HG02798 (cell line): ENCODE results near the gene CDK5R2.

Experiments used
- ATAC-seq: cut with Tn5 transposase; IDR thresholded peaks from one replicate; pipeline ENCODE4 v1.9.1; 2021; ENCODE audit warnings: mild to moderate bottlenecking; ENCODE audit not compliant: unreplicated experiment, poor library complexity

Gene CDK5R2

DNA sequence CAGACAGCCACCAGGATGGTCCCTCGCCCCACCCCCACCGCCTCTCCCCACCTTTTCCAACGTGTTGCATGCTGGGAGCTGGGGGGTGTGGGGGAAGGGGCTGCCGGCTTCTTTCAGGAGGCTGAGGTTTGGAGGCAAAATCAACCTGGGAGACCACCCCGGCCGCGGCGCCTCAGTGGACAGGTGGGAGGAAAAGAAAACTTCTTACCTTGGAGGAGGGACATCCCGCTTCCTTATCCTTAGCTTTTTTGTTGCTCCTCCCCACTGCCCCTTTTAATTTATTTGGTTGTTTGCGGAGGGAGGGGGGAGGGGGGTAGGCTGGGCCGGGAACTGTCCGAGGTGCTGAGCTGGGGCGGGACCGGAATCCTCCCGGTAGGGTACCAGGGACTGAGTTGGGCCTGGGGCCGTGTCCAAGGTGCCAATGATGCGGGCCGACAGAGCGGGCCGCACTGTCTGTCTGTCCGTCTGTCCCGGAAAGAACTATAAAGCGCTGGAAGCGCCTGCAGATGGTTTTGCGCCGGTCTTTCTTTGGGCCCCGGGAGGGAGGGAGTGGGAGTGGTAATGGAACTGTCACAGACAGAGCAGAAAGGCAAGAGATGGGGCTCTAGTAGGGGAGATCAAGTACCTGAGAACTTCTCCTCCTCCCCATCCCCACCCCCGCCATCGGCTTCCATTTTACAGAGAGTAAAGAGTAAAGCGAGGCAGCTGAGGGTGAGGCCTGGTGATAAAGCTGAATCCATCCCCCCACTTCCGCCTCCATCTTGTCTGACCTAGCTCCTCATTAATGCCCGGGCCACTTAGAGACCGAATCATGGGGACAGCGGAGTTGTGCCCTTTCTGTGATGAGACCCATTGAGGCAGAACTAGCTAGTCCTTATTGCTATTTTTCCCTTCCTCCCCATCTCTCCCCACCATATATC is 2.4 kb downstream of the CDK5R2 start:
- no peak for ATAC-seq

DNA sequence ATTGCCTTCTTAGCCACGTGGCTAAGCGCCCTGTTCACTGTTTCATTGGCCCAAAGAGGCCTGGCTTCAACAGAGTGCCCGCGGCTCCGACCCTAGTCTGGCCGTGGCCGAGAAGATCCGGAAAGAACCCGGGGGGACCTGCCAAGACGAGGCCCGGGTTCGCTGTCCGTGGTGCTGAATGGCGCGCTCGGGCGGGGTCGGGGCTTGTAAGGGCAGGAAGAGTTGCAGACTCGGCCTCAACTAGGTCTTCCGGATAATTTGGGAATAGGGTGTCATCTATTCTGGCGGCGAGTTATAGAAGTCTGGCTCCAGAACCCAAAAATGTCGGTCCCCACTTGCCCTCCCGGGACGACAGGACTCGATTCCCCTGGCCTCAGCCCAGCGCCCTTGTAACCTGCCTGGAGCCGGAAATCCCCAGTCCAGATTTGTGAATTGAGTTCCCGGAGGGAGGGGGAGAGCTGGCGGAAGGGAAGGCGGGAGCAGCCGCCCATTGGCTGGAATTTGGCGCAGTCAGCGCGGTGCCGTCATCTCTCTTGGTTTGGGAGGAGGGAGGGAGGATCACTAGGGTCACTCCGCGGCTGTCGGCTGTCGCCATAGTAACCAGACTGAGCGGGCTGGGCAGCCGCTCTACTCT is 3.5 kb downstream of the CDK5R2 start:
- ATAC-seq, result no peak

DNA sequence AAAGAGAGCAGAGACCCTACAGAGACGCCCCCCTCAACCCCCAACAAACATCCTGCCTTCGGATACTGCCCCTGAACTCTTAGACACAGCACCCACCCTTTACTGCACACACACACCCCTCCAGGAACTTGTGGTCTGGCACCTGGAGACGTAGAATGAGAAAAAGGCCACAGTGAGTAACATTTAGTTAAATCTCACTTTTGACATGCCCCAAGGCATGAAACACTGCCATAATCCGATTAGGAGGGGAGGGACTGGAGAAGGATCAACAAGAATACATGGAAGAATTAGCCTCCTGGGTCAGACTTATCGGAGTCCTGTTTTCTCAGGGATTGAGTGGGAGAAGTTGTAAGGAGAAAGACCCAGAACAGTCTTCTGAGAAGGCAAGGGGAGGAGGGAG is 4.1 kb downstream of the CDK5R2 start:
- no peak for ATAC-seq

DNA sequence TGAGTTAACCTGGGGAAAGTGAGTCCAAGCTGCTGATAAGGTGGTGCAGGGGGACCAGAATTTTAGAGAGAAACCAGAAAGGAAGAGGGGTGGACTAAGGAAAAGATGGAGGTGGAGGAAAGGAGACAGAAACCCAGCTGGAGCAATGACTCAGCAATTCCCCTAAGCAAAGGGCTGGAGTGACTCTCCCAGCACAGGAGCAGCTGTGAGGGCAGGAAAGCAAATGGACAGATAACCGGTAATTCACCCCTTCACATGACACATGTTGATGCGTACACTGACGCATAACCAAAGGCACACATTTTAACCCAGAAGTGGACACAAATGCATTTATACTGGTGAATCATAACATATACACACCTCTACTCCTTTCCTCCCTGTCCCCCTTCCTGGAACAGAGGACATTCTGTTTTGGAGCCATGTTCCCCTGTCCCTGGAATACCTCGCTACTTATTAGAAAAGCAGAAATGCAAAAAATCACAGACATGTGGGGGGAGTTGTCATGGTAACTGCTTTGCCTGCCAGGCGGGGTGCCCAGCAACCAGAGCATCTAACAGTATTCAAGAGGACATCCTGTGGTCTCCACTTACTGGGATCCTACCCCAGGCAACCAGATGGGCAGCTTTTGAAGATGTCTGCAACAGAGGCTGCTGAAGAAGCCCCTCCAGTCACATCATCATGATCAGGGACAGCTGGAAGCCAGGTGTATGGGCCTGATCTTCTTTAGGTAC is 4.7 kb downstream of the CDK5R2 start:
- no peak for ATAC-seq

DNA sequence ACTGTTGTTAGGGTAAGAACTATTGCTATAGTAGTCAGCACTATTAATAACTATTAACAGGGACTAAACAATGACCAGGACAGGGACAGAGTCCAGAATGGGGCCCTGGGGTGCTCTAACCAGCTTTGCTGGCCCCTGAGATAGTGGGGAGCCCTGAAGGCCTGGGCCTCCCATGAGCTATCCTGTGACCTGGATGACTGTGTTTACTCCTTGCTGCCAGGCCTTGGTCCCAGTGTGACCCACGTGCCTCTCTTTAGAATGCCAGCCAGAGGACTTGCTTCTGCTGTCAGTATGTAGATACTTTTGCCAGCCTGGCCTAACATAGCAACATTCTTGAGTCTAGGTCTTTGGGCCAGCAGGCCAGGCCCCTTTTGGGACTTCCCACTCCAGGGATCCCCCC is 11.4 kb downstream of the CDK5R2 start:
- ATAC-seq, result no peak

DNA sequence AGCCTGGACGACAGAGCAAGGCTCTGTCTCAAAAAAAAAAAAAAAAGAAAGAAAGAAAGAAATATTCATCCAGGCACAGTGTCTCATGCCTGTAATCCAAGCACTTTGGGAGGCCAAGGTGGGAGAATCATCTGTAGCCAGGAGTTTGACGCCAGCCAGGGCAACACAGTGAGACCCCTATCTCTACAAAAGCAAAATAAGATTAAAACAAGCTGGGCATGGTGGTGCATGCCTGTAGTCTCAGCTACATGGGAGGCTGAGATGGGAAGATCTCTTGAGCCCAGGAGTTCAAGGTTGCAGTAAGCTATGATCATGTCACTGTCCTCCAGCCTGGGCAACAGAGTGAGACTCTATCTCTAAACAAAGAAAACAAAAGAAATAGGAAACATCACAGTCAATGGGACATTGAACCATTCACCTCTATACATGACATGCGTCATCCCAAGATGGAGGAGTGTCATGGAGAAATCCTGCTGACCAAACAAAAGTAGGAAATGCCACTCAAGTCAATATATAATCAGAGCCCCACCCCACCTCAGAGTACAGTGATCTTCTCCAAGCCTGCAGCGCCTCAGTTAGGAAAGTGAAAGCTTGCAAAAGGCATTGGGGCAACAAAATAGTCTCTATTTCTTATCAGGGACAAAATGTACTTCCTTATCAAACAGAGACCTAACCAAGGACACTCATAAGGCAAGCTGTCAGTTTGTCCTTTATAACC is 15.8 kb downstream of the CDK5R2 start:
- ATAC-seq, result no peak

DNA sequence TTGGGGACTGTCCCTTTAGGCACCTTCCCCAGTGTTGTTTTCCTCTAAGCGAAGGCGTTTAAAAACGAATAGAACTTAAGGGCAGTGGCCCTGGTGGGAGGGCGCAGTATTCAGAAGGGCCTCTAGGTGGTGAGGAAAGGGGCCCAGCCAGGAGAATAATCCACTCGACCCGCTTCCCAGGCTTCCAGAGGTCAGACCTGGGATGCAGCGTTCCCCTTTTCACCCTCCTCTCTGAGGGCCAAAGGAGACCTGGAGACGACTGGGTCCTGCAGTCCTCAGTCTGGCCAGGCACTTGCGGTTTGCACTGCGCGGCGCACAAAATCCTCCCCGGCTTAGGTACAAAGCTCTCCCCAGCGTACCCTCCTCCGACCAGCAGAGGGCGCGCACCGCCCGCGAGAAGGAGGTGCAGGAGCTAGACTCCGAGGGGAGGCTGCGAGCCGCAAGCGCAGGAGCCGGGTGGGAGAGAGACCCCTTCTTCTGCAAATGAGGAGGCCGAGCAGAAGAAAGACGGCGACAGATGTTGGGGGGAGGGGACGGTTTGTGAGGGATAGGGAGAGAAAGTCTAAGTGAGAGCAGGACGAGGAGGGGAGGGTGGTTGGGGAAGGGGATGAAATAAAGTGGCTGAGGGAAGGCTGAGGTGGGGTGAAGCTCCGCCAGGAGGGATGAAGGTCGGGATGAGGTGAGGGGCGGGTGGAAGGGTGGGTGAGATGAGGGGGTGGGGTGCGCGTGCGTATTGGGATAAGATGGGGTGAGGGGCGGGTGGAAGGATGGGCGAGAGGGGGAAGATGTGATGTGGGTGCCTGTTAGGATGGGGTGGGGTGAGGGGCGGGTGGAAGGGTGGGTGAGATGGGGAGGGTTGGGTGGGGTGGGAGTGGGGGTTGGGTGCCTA is 20.6 kb downstream of the CDK5R2 start:
- peak; percentile 90 for ATAC-seq

DNA sequence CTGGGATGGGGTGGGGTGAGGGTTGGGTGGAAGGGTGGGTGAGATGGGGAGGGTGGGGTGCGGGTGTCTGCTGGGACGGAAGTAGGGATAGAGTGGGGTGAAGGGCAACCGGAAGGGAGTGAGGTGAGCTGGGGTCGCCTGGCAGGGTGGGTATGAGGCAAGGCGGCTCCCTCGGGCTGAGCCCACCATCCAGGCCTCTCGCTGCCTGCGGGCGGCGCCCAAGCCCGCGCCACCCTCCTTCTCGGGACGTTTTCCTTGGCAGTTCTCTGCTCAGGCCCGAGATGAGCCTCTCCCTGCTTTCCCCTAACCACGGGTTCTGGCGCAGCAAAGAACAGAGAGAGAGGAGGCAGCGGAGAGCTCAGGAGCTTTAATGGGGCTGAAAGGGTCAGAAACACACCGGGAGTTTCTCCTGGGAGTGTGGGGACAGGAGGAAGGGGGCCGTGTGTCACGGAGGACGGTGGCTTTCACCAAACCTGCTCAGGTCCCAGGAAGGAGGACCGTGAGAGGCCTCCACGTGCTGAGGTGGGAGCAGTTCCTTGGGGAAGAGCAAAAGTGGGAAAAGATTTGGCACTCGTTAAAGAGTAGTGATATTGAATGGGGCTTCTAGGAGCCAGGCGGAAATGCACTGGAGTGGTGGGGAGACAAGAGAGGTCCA is 21.4 kb downstream of the CDK5R2 start:
- ATAC-seq, result no peak

DNA sequence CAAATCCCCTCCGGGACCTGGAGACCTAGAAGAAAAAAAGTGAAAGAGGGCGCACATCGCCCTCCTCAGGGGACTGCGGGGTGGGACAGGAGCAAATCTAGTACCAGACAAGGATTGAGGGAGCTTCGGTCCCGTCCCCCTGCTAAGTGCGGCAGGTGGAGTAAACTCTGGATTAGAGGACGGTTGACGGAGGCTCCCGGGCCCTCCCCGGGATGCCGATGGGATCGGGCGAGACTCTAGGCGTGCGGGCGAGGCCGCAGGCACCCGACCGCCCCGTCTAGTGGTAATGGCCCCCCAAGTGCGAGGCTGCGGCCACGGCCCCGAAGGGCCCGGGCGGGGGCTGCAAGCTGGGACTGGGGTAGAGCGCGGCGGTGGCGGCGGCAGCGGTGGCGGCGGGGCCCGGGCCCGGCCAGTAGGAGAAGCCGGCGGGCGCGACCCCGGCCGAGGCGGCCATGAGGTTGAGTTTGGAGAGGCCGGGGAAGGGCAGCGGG is 22.0 kb downstream of the CDK5R2 start:
- no peak for ATAC-seq

DNA sequence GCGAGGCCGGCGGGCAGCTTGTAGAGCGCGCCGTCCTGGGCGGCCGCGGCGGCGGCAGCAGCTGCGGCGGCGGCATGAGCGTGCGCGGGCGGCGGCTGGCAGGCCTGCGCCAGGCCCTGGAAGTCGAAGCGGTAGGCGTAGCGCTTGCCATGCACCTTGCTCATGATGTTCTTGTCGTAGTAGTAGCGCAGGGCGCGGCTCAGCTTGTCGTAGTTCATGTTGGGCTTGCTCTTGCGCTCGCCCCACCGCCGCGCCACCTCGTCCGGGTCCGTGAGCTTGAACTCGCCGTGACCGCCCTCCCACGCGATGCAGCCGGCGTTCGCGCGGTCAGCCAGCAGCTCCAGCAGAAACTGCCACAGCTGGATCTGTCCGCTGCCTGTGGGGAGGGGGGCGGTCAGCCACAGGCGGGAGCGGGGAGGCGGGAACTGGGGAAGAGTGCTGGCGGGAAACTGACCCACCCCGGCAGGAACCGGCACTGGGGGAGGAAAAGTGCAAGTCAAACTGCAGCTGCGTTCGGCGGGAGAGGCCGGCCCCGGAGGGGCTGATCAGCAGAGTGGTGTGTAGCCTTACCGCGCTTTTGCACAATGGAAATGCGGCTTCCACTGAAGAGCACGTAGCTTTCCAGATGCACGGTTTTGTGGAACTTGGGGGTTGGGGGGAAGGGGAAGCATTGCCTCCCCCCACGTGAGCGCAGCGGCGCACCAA is 22.6 kb downstream of the CDK5R2 start:
- no peak for ATAC-seq

DNA sequence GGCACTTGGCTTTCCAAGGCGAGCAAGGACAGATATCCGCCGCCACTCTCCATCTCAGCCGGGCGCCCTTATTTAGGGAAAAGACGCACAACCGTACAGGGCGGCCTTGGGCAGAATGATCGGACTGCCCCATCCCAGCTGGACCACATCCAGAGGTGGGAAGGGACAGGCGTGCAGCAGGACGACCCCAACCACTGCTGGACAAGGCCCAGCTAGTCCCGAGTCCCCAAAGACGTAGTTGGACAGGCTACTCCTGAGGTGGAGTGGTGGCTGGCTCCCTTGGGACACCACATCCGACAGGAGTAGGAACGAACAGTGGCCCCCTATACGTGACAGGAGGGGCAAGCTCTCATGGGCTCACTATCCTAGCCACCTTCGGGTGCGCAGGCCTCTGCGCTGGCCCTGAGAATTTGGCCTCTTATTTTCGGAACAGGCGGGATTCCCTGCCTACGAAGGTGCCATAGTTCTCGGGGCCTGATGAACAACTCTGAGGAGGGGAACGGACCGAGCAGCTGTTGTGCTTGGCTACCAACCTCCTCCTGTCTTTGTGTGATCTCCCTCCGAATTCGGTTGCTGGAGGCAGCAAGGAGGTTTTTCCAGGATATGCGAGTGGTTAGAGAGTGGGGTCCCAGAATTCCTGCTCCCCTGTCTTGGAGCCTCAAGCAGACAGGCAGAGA is 23.3 kb downstream of the CDK5R2 start:
- no peak for ATAC-seq

DNA sequence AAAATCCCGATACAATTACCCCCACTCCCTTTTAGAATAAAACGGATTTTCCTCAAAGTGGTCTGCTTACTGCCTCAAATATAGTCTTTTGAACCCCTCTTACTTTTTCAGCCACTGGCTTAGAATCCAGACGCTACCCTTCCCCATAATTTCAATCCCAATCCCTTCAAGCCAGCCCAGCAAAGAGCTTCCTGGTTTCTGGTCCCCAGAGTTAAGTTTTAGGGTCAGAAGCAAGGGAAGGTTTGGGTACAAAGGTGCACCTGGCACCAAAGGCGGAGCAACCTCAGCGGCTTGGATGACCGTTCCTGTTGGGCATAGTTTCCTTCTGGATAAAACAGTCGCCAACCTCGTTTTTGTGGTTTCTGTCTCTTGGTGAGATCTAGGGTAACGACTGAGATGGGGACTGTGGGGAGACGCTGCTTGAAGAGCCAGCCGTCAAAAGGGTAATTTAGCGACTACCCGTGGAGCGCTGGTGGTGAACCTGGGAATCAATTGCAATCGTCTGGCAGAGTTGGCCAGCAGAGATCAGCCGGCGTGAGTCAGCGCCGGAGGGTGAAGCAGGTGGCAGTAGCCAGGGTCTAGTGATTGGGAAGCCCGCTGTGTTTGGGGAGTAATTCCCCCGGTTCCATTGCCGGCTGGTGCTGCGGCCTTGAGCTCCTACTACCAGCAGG is 23.9 kb downstream of the CDK5R2 start:
- ATAC-seq, result no peak

DNA sequence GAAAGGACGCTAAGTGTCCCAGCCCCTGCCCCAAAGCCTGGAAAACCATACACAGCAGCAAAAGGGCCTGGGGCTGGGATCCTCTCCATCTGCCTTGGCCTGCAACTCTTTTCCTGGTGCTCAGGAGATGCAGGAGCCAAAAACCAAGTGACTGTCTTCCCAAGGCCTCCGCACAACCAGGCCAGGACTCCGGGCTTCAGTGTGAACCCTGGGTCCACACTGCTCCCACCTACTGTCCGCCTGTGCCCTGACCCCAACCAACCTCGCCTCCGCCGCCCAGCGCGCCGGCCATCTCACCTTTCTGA is 24.4 kb downstream of the CDK5R2 start:
- no peak for ATAC-seq

DNA sequence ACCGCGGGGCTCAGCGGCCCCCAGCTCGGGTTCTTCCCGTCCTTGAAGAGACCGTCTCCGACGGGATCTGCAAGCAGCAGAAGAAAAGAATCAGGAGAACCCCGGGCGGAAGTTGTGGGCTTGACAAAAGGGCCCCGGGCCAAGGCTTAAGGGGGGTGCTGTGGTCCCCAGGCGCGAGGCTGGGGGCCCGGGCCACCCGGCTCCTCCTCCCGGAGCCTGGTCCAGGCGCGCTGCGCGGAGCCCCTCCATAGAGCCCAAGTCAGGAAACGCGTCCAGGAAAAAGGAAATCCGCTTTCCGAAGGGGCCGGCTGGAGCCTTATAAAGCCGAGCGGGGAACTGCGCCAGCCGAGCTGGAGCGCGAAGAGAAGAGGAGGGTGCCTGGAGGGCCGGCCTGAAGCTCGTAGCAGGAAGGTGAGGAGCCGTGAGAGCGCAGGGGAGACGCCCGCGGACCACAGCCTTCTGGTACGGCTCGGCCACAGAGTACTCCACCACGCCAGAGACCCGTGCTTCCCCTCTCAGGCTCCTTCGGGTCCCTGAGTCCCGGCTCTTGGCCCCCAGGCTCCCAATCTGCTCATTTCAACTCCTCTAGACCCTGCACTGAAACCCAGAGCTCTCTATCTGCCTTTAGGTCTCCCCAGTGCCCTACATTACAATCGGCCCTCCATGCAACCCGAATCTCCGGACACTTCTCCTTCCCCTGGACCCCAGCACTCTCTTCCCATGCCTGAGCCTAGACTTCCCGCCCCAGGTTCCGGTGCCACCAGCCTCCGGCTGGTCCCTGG is 25.0 kb downstream of the CDK5R2 start:
- no peak for ATAC-seq

DNA sequence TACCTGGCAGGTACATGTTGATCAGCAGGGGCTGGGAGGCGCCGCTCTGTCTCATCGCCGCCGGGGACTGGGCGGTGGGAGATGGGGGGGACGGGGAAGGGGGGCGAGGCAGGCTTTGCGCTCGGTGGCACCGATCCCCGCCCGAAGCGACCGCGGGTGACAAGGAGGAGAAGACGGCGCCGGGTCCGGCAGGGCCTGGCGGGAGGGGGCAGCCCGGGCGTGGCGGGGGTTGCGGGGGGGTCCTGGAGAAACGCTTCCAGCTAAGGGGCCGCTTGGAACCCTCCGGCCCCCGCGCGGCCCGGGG is 25.5 kb downstream of the CDK5R2 start, which contains the start of gene FEV:
Gene FEV (minus strand): TSS at position 164 of the 304 bp plus-strand sequence. CDS start 109 bp downstream, at position 55.
- no peak for ATAC-seq

DNA sequence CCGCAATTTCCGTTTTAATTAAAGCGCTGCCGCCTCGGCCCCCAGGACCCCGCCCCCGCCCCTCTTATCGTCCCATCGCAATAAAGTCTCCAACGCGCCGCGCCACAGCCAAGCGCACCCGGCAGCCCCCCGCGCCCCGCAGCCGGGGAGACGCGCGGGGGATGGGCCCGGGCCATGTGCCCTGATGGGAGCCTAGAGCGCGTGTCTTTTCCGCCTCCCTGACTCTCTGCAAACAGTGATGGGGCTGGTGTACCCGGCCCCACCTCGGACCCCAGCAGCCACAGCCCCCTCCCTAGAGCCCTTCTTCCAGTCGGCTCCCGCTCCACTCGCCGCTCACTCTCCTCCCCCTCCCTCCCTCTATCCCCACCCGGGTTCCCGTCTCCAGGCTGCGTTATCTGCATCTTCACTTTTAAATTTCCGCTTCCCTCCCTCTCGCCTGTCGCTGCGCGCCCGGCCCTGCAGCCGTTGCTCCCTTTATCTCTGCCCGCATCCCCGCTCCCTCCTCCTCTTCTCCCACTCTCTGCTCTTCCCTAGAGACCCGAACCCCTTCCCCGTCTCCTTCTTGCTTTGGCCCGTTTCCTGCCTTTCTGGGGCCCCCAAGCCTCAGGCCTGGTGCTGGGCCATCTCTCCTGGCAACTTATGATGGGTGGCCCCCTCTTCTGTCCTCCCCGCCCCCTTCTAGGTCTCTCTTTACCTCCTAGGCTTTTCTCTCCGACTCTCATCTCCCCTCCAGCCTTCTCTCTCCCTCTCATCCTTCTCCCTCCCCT is 26.0 kb downstream of the CDK5R2 start:
- no peak for ATAC-seq
